Naive thymus-derived CD4-positive, alpha-beta T cell (primary cell): ENCODE data around the gene NDFIP2. TPM values are rescaled to one million over a fixed set of nuclear protein-coding genes. Genes with fewer than 3 reads are reported as not detected.

Experiments
- ATAC-seq: fragments of 150-1000 bp; cut with Tn5 transposase; 2 replicates; pipeline ENCODE4 v1.10.0; 2021; ENCODE audit warnings: mild to moderate bottlenecking, moderate library complexity
- CTCF ChIA-PET: fragments of 350-600 bp; sonication (Branson Sonifier 250); formaldehyde crosslinking; loops from one replicate; lab custom pipeline; 2021; ENCODE audit warnings: antibody characterized with exemption; lab: Charles Lee
- POLR2A ChIA-PET: fragments of 350-600 bp; sonication (Branson Sonifier 250); formaldehyde crosslinking; loops from one replicate; lab custom pipeline; 2021; ENCODE audit warnings: antibody characterized with exemption, inconsistent platforms; lab: Charles Lee
- DNase-seq, 9 donors: peaks; one replicate each; pipeline versions ENCODE4 v3.0.0 to v3.0.0-alpha.2; 2020 to 2022; ENCODE audit warnings: mixed read lengths in 1 of 9
- H3K27ac ChIP-seq: one replicate; pipeline ENCODE4 v1.7.0; 2013; ENCODE audit warnings: mild to moderate bottlenecking, low read depth, low read length, moderate library complexity
- H3K27me3 ChIP-seq, 2 donors: one replicate each; pipeline ENCODE4 v1.7.0; 2013; ENCODE audit warnings: low read length in 2 of 2, mild to moderate bottlenecking in 2 of 2, moderate library complexity in 2 of 2; ENCODE audit not compliant: control insufficient read depth in 2 of 2, insufficient read depth in 2 of 2
- H3K36me3 ChIP-seq, 3 experiments: 1 replicate in 2 of 3; 2 replicates in 1 of 3; pipeline ENCODE4 v1.7.0; 2013; ENCODE audit warnings: low read length in 3 of 3, mild to moderate bottlenecking in 3 of 3, moderate library complexity in 1 of 3; ENCODE audit not compliant: insufficient read depth in 3 of 3, control insufficient read depth in 2 of 3
- H3K4me1 ChIP-seq, 2 donors: one replicate each; pipeline ENCODE4 v1.7.0; 2013; ENCODE audit warnings: low read length in 2 of 2, mild to moderate bottlenecking in 2 of 2, moderate library complexity in 1 of 2; ENCODE audit not compliant: control insufficient read depth in 2 of 2, insufficient read depth in 2 of 2
- H3K4me3 ChIP-seq: 2 replicates; pipeline ENCODE4 v1.7.0; 2013; ENCODE audit warnings: mild to moderate bottlenecking, low read length
- H3K9me3 ChIP-seq, 3 experiments: 1 replicate in 2 of 3; 2 replicates in 1 of 3; pipeline ENCODE4 v1.7.0; 2013; ENCODE audit warnings: low read length in 3 of 3; ENCODE audit not compliant: control insufficient read depth in 2 of 3
- H3K27ac Mint-ChIP-seq, 9 donors: one replicate each; pipeline ENCODE4 v1.8.0; 2020 to 2022; ENCODE audit warnings: mixed read lengths in 9 of 9, mild to moderate bottlenecking in 8 of 9, moderate library complexity in 5 of 9, inconsistent platforms in 2 of 9
- H3K27me3 Mint-ChIP-seq, 5 donors: one replicate each; pipeline ENCODE4 v1.8.0; 2021 to 2022; ENCODE audit warnings: mixed read lengths in 5 of 5, mild to moderate bottlenecking in 1 of 5
- H3K36me3 Mint-ChIP-seq, 5 donors: one replicate each; pipeline ENCODE4 v1.8.0; 2020 to 2022; ENCODE audit warnings: mixed read lengths in 5 of 5, mild to moderate bottlenecking in 3 of 5, inconsistent platforms in 1 of 5
- H3K4me1 Mint-ChIP-seq, 7 donors: one replicate each; pipeline ENCODE4 v1.8.0; 2020 to 2022; ENCODE audit warnings: mixed read lengths in 7 of 7, mild to moderate bottlenecking in 3 of 7, inconsistent platforms in 1 of 7
- H3K4me3 Mint-ChIP-seq, 10 donors: one replicate each; pipeline ENCODE4 v1.8.0; 2020 to 2022; ENCODE audit warnings: mild to moderate bottlenecking in 10 of 10, mixed read lengths in 10 of 10, moderate library complexity in 6 of 10, inconsistent platforms in 2 of 10
- H3K9me3 Mint-ChIP-seq, 11 donors: one replicate each; pipeline ENCODE4 v1.8.0; 2020 to 2022; ENCODE audit warnings: mixed read lengths in 11 of 11, mild to moderate bottlenecking in 4 of 11, inconsistent platforms in 1 of 11, moderate library complexity in 1 of 11
- intact Hi-C, 2 donors: fragments of 100-400 bp; cut with micrococcal nuclease; formaldehyde crosslinking; loops; one replicate each; pipeline ENCODE4 v1.15.1; 2023
- polyA plus RNA-seq, 2 donors: library from polyadenylated mRNA; unstranded; fragments of 300-500 nt; fragmentation: Illumina TruSeq; gene quantifications; one replicate each; pipeline ENCODE4 v1.2.3, GENCODE V29; 2021
- total RNA-seq, 6 experiments: library from RNA in 5 of 6; stranded (reverse) in 5 of 6; gene quantifications; 1 replicate in 5 of 6; 2 replicates in 1 of 6; pipeline ENCODE4 v1.2.3 and lab custom pipeline; 2021 to 2026

Gene NDFIP2
- total and polyA plus RNA-seq, 7 experiments from 2014 or later = 2.6 to 123 (median 5.3) TPM

DNA sequence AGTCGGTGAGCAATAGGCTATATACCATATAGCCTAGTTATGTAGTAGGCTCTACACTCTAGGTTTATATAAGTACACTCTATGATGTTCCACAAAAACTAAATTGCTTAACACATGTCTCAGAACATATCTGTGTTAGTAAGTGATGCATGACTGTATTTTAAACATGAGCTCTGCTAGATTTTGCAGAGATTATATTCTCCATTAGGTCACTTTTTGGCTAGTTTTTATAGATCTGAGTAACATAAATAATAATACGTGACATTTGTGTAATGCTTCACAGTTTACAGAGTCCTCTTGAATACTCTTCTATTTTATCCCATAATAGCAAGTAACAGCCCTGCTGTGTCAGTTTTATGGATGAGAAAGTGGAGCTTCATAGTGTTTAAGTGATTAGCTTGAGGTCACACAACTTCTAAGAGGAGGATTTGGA is 47.8 kb downstream of the NDFIP2 start:
- no peak overlapping the region for H3K27ac ChIP-seq
- intact Hi-C loops = loop anchor here in 1 of 2 donors (10.0 kb wide), 1 partner anchor 334 kb away; no protein-coding TSS in a partner anchor
- H3K4me1 ChIP-seq = peaks cover 0 to 7% of the 10 kb centered on the region in 2 donors
- Mint-ChIP-seq H3K27ac (no peak overlapping the region), H3K9me3 (no peaks in the 10 kb centered on the region), H3K4me3 (no peak overlapping the region), H3K27me3 (no peaks in the 10 kb centered on the region), H3K36me3 (peaks cover 0 to 29% (median 4%) of the 10 kb centered on the region in 5 donors), H3K4me1 (peaks cover 0 to 40% (median 15%) of the 10 kb centered on the region in 7 donors)
- H3K4me3 ChIP-seq = no peak overlapping the region
- ChIA-PET POLR2A (no interaction called here), CTCF (interaction anchor here (3.6 kb wide), 1 partner anchor 105 kb away, joined by 9 read pairs; no protein-coding TSS in a partner anchor)
- DNase-seq (no peak), ATAC-seq (no peak)
- no peaks in the 10 kb centered on the region for H3K9me3 ChIP-seq
- no peaks in the 10 kb centered on the region for H3K27me3 ChIP-seq
- H3K36me3 ChIP-seq = peaks cover 0 to 15% (median 0%) of the 10 kb centered on the region in 3 experiments

- Mint-ChIP-seq H3K9me3 (no peaks in the 10 kb centered on the region), H3K4me1 (peaks cover 0 to 48% (median 15%) of the 10 kb centered on the region in 7 donors), H3K36me3 (peaks cover 0 to 38% (median 5%) of the 10 kb centered on the region in 5 donors), H3K4me3 (no peak overlapping the region), H3K27me3 (no peaks in the 10 kb centered on the region), H3K27ac (no peak overlapping the region)
- ATAC-seq (no peak), DNase-seq (no peak)
- intact Hi-C loops = loop anchor here in 1 of 2 donors (10.0 kb wide), 1 partner anchor 335 kb away; no protein-coding TSS in a partner anchor
- Histone ChIP-seq H3K4me3 (no peak overlapping the region), H3K9me3 (no peaks in the 10 kb centered on the region), H3K27me3 (no peaks in the 10 kb centered on the region), H3K4me1 (peaks cover 0 to 7% of the 10 kb centered on the region in 2 donors), H3K27ac (no peak overlapping the region), H3K36me3 (peaks cover 0 to 6% (median 0%) of the 10 kb centered on the region in 3 experiments)
- CTCF ChIA-PET = interaction anchor here (3.6 kb wide), 1 partner anchor 106 kb away, joined by 9 read pairs; no protein-coding TSS in a partner anchor
- POLR2A ChIA-PET = no interaction called here
Observed at GRCh38 chr13:79529817-79530216, 48.9 kb downstream of the NDFIP2 start.

DNA sequence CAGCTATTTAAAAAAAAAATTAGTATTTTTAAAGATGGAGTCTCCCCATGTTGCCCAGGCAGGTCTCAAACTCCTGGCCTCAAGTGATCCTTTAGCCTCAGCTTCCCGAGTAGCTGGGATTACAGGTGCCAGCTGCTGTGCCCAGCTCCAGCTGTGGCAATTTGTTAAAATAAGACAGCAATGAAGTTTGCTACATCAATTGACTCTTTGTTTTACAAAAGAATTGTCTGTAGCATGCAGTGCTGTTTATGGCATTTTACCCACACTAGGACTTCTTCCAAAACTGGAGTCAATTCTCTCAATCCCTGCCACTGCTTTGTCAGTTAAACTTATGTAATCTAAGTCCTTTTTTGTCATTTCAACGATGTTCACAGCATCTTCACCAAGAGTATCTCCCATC is 49.3 kb downstream of the NDFIP2 start:
- H3K27ac ChIP-seq = no peak overlapping the region
- H3K27me3 Mint-ChIP-seq = no peaks in the 10 kb centered on the region
- peaks cover 0 to 1% (median 0%) of the 10 kb centered on the region in 3 experiments for H3K36me3 ChIP-seq
- no peak overlapping the region for H3K4me3 ChIP-seq
- H3K4me1 ChIP-seq = peaks cover 0 to 4% of the 10 kb centered on the region in 2 donors
- POLR2A ChIA-PET = no interaction called here
- no peaks in the 10 kb centered on the region for H3K27me3 ChIP-seq
- H3K4me3 Mint-ChIP-seq = no peak overlapping the region
- no peak for ATAC-seq
- no peaks in the 10 kb centered on the region for H3K9me3 Mint-ChIP-seq
- DNase-seq = no peak
- peaks cover 0 to 42% (median 5%) of the 10 kb centered on the region in 5 donors for H3K36me3 Mint-ChIP-seq
- CTCF ChIA-PET = interaction anchor here (3.6 kb wide), 1 partner anchor 106 kb away, joined by 9 read pairs; no protein-coding TSS in a partner anchor
- no peaks in the 10 kb centered on the region for H3K9me3 ChIP-seq
- H3K4me1 Mint-ChIP-seq = peaks cover 0 to 52% (median 15%) of the 10 kb centered on the region in 7 donors
- intact Hi-C loops = no loop called here
- peak overlapping the region in 1 of 9 donors; percentile 44 for H3K27ac Mint-ChIP-seq

GRCh38 chr13:79531542-79532254 is 50.7 kb downstream of the NDFIP2 start:
- Mint-ChIP-seq H3K9me3 (no peaks in the 10 kb centered on the region), H3K4me1 (peaks cover 0 to 59% (median 15%) of the 10 kb centered on the region in 7 donors), H3K36me3 (peaks cover 0 to 47% (median 5%) of the 10 kb centered on the region in 5 donors), H3K27me3 (no peaks in the 10 kb centered on the region), H3K27ac (peak overlapping the region in 1 of 9 donors; percentile 59), H3K4me3 (peak overlapping the region in 1 of 10 donors; percentile 56)
- H3K27me3 ChIP-seq = no peaks in the 10 kb centered on the region
- ChIA-PET POLR2A (interaction anchor here (0.5 to 0.6 kb wide), 2 partner anchors 75 to 461 kb away, joined by 3 to 6 read pairs; no protein-coding TSS in a partner anchor), CTCF (interaction anchor here (0.9 kb wide), 1 partner anchor 11 kb away, joined by 3 read pairs; no protein-coding TSS in a partner anchor)
- intact Hi-C loops = no loop called here
- H3K27ac ChIP-seq = no peak overlapping the region
- ATAC-seq (no peak), DNase-seq (no peak)
- no peaks in the 10 kb centered on the region for H3K4me1 ChIP-seq
- H3K36me3 ChIP-seq = no peaks in the 10 kb centered on the region
- no peak overlapping the region for H3K4me3 ChIP-seq
- H3K9me3 ChIP-seq = no peaks in the 10 kb centered on the region

DNA sequence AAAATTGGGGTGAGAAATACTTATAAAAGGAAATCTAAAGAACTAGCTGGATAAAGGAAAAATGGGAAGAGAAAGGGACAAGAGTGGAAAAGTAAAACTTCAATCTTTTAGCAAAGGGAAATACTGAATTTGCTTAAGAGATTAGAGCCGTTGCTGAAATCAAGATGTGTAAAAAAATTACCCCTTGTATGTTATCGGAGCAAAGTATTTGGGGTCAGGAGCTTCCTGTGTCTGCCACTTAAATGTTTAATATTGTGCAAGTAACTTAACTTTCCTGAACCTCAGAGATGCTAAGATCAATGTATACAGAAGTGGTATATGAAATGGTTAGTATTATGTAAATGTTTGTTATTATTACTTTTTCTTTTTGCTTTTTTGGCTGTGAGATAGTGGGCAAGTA is 51.6 kb downstream of the NDFIP2 start:
- CTCF ChIA-PET = interaction anchor here (1.2 kb wide), 1 partner anchor 108 kb away, joined by 3 read pairs; no protein-coding TSS in a partner anchor
- POLR2A ChIA-PET = no interaction called here
- H3K27ac Mint-ChIP-seq = peak overlapping the region in 1 of 9 donors; percentile 2
- Histone ChIP-seq H3K4me3 (no peak overlapping the region), H3K4me1 (no peaks in the 10 kb centered on the region), H3K36me3 (no peaks in the 10 kb centered on the region), H3K27me3 (no peaks in the 10 kb centered on the region), H3K9me3 (no peaks in the 10 kb centered on the region), H3K27ac (no peak overlapping the region)
- ATAC-seq (no peak), DNase-seq (no peak)
- no peak overlapping the region for H3K4me3 Mint-ChIP-seq
- H3K36me3 Mint-ChIP-seq = peaks cover under 1 to 47% (median 5%) of the 10 kb centered on the region in 5 donors
- no peaks in the 10 kb centered on the region for H3K27me3 Mint-ChIP-seq
- no peaks in the 10 kb centered on the region for H3K9me3 Mint-ChIP-seq
- H3K4me1 Mint-ChIP-seq = peaks cover 0 to 59% (median 15%) of the 10 kb centered on the region in 7 donors
- intact Hi-C loops = no loop called here

GRCh38 chr13:79533781-79534400 is 52.9 kb downstream of the NDFIP2 start:
- Histone ChIP-seq H3K36me3 (no peaks in the 10 kb centered on the region), H3K4me3 (no peak overlapping the region), H3K27me3 (no peaks in the 10 kb centered on the region), H3K27ac (no peak overlapping the region), H3K9me3 (no peaks in the 10 kb centered on the region), H3K4me1 (no peaks in the 10 kb centered on the region)
- peaks cover 0 to 2% (median 0%) of the 10 kb centered on the region in 11 donors for H3K9me3 Mint-ChIP-seq
- DNase-seq (no peak), ATAC-seq (no peak)
- H3K36me3 Mint-ChIP-seq = peaks cover 4 to 50% (median 10%) of the 10 kb centered on the region in 5 donors
- H3K27ac Mint-ChIP-seq = peak overlapping the region in 1 of 9 donors; percentile 6
- POLR2A ChIA-PET = no interaction called here
- peaks cover 0 to 68% (median 15%) of the 10 kb centered on the region in 7 donors for H3K4me1 Mint-ChIP-seq
- H3K4me3 Mint-ChIP-seq = no peak overlapping the region
- CTCF ChIA-PET = interaction anchor here (0.6 to 8.0 kb wide), 2 partner anchors 110 to 824 kb away, joined by 3 to 136 read pairs; no protein-coding TSS in a partner anchor
- no peaks in the 10 kb centered on the region for H3K27me3 Mint-ChIP-seq
- intact Hi-C loops = no loop called here
